NCI-H82 (cell line): ENCODE measurements around the gene MTHFD1L.
"Not testable (repeated sequence)": the region's sequence is repeated elsewhere in the genome, so short reads cannot be mapped to it uniquely, and the experiment has no call there.

Experiments
- DNase-seq: peaks from one replicate; lab custom pipeline; 2025; lab: John Stamatoyannopoulos, UW

MTHFD1L gene

GRCh38 chr6:151041686-151042085 lies 176.2 kb downstream of the MTHFD1L start:
- DNase-seq, result no peak

- DNase-seq, result not testable (repeated sequence)
Measured at GRCh38 chr6:151042911-151043330, 177.4 kb downstream of the MTHFD1L start.

DNA sequence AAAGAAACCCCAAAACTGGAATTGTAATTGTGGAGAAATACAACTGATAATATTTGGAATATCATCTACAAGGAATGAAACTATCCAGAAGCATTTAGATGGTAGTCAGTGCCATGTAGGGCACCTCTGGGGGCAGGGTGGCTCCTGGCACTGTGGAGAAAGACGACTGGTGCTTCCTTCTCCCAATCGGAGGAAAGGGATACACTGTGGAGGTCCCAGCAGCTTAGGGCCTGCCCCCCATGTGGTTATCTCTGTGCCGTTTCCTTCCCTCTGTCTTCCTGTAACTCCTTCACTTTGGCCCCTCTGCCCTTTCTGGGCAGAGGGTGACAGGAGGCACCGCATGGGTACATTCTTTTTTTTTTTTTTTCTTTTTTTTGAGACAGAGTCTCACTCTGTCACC lies 178.4 kb downstream of the MTHFD1L start:
- no peak for DNase-seq

DNA sequence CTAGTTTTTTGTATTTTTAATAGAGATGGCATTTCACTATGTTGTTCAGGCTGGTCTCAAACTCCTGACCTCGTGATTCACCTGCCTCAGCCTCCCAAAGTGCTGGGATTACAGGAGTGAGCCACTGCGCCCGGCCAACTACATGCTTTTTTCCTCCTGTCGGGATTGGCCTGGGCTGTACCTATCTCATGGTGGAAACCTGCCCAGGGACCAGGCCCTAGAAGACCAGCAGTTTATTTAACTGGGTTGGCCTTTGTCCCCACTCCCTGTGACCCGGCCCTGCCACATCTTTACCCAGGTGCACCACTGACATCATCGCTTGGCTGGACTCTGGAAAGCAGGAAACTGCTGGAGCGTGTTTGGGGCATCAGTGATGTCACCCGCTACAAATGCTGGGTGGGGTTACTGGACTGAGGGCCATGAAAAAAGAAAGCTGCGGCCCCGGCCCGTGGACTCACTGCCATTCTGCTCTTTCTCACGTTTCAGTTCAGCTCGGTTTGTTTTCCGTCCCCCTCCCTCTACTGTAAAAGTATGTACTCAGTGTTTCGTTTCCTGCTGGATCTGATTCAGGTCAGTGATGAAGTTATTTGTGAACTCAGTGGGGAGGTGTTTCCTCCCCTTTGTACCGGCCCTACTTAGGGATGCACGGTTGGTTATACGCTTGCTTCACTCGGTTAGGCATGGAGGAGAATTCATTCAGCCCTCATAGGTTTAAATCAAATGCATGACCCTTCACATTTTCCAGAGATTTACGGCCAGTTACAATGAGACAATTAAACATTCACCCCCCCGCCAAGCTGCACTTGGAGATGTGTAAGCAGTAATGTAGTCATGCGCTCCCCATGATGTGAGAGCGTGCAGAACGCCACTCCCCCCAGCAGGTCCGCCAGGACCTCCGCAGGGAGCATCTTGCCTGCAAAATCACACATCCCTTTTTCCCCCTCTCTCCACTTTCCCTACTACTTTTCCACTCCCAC lies 179.3 kb downstream of the MTHFD1L start:
- DNase-seq, result no peak

DNA sequence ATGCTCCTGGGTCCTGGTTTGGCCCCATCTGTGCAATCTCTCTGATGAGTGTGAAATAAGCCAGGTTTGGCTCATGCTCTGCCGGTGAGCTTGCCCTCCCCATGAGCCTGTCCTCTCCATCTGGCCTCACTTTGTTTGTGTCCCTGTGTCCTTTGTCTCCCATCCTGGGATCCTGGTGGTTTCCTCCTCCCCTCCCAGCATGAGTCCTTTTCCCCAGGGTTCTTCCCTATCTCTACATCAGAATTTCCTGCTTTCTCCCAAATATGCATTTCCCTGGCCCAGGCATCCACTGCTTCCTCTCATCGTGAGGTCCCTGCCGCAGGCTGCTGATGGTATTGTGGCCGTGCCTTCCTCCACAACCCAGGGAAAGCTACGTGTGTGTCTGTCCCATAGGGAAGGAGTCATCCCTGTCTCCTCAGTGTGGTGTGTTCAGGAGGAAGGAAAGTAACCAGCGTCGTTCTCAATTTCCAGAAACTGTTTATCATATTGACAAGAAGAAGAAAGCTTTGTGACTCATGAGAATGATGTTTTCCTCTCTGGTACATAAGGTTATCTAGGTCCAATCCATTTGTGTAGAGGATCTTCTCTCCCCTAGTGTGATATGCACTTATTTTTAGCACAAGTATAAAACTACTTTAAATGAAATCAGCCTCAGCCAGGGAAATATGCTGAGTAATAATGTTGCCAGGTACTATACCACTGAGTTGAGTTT lies 180.2 kb downstream of the MTHFD1L start:
- not testable (repeated sequence) for DNase-seq

DNA sequence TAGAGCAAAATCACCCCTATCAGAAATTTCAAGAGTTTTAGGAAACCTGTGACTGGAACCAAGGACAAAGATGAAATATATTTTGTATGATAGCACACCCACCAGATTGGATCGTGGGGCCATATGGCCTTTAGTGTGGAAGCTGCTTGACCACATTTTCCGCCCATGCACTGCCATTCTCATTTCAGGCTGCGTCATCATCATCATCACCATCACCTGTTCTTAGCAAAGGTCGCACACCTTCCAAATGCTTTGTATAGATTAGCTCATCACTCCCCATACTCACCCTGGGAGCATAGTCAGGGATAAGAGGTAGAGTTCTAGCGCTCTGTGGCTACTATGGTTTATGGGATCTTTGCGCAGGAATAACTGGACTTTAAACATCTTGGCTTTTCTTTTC lies 185.7 kb downstream of the MTHFD1L start:
- no peak for DNase-seq

- no peak for DNase-seq
Measured at GRCh38 chr6:151052021-151052646, 186.6 kb downstream of the MTHFD1L start.

DNA sequence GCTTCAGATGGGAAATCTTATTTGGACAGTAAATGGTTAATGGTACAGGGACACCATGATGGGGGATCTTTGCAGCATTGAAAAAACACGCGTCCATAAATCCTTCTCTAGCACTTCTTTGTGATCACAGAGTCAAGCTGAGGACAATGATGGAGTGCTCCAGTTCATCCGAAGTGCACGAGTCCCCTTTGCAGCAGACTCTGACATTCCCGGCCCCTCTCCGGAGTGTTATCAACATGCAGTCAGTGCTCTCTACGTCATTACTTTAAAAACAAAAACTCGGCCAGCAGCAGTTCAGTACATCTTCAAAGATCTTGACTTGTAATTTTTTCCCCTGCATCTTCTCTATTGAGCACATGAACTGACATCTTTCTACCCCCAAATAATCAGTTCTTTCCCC lies 188.8 kb downstream of the MTHFD1L start:
- DNase-seq, result no peak

GRCh38 chr6:151056230-151056907 lies 190.9 kb downstream of the MTHFD1L start:
- no peak for DNase-seq

- DNase-seq, result no peak
Measured at GRCh38 chr6:151057061-151057460, 191.6 kb downstream of the MTHFD1L start.

- peak; percentile 4 for DNase-seq
Measured at GRCh38 chr6:151058021-151058733, 192.7 kb downstream of the MTHFD1L start.

DNA sequence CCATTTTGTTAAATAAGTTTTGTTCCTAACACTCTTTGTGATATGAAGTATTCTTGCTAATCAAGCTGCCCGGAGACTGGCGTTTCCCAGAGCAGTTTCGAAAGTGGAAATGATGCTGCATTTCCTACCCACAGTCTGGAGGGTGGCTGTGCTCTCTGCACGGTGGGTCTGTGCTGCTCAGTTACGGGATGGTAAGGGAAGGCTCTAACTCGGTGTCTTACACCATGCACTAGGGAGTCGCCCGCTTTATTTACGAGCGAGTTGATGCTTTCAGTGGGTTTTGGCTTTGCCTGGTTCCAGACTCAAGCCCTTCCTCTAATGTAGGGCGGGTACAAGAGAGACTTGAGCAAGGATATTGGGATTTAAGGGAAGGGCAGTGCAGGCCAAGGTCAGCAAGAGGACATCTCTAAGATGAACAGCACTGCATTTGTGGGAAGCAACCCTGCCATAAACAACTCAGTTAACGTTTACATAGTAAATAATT lies 194.2 kb downstream of the MTHFD1L start:
- no peak for DNase-seq

GRCh38 chr6:151060096-151060765 lies 194.7 kb downstream of the MTHFD1L start:
- no peak for DNase-seq

DNA sequence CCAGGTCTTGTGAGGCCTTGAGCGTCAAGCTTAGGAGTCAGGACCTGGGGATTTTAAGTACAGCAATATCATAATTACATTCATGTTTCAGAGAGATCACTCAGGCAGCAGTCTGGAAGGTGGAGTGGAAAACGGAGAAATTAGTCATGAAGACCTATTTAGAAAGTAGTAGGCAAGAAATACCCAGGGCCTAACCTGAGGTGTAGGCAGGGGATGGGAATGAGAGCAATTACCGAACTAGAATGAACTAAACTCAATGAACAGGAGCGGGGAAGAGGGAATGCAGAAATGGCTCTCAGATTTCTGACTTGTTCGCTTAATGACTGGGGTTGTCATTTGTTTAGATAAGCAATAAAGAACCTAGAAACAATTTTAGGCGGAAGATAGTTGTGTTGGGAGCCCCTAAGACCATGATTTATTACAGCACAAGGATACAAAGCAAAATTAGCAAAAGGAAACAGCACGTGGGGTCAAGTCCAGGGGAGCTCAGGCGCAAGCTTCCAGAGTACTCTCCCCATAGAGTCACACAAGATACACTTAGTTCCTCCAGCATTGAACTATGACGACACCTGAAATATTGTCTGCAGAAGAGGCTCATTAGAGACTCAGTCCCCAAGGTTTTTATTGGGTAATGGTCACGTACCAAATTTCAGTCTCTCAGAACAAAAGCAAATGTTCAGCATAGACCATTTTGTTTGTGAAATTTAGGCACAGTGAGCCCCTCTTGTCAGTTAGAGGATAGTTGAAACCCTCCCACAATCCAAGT lies 195.4 kb downstream of the MTHFD1L start:
- no peak for DNase-seq

DNA sequence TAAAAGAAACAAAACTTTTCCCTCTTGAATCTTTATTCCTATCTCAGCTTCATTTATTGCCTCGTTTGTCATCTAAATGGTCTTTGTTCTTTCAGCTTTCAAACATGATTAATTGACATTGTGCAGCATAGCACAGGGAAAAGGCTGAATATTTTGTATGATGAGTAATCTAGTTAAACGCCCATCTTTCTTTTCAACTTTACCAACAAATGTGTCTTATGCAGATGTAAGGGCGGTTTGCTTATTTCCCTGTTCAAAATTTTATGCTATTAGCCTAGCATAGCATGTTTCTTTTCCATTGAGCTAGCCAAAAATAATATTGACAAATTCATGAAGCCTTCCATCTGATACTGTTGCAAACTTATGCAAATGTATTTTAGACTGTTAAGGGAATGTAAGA lies 197.8 kb downstream of the MTHFD1L start:
- no peak for DNase-seq

- DNase-seq, result no peak
Measured at GRCh38 chr6:151063842-151064647, 198.5 kb downstream of the MTHFD1L start.

GRCh38 chr6:151065027-151065815 lies 199.7 kb downstream of the MTHFD1L start:
- DNase-seq, result no peak
